ENCODE measurements around the gene AHNAK2. TPM values are rescaled to one million over a fixed set of nuclear protein-coding genes. Genes with fewer than 3 reads are reported as not detected.
"Not testable (repeated sequence)": the region's sequence is repeated elsewhere in the genome, so short reads cannot be mapped to it uniquely, and the experiment has no call there.

AHNAK2 gene
- 1.1 and 1.2 TPM in 2 replicates for total RNA-seq
- long read RNA-seq: 0 reads

DNA sequence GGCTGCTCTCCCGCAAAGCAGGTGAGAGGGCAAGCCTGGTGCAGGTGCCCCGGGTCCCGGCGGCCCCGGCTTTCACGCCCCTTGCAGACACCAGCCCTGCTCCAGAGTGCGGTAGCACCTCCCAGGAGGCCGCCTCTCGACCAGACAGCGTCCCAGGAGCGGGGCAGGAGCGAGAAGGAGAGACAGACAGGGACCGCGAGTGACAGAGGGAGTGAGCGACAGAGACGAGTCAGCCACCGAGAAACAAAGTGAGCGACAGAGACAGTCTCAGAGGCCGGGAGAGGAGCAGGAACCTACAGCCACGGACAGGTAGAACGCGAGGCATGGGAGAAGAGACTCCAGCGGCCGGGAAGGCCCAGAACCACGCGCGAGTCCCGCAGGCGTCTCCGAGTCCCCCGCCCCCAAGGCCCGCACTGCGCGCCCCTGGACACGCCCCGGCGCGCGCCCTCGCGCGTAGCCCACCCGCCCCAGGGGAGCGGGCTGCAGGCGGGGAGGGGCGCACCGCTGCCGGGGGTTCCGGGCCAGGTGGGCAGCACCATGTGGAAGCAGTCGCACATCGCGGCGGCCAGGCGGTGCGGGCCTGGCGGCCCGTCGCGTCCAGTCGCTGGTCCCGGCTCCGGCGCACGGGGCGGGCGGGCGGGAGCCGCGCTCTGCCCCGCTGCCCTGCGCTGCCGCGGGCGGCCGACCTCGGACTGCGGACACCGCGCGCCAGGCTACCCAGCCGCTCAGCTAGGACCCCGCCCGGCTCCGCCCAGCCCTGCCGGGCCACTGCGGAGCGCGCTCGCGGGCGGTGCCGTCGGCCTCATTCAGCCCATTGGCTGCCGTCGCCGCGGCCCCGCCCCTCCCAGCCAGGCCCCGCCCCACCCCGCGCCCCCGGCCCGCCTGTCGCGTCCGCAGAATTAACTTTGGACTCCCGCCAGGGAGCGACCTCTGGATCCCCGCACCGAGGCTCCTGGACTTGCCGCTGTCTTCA lies at the start of gene AHNAK2:
AHNAK2 (minus strand) TSS at position 694 of the 973 bp plus-strand sequence; CDS start at position 557, 137 bp downstream.
- TF ChIP-seq, protein P1, sequence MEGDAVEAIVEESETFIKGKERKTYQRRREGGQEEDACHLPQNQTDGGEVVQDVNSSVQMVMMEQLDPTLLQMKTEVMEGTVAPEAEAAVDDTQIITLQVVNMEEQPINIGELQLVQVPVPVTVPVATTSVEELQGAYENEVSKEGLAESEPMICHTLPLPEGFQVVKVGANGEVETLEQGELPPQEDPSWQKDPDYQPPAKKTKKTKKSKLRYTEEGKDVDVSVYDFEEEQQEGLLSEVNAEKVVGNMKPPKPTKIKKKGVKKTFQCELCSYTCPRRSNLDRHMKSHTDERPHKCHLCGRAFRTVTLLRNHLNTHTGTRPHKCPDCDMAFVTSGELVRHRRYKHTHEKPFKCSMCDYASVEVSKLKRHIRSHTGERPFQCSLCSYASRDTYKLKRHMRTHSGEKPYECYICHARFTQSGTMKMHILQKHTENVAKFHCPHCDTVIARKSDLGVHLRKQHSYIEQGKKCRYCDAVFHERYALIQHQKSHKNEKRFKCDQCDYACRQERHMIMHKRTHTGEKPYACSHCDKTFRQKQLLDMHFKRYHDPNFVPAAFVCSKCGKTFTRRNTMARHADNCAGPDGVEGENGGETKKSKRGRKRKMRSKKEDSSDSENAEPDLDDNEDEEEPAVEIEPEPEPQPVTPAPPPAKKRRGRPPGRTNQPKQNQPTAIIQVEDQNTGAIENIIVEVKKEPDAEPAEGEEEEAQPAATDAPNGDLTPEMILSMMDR (IDR thresholded peaks at IDR 0.05; ENCODE audit: unreplicated experiment): no peak
- H3K27me3 Mint-ChIP-seq: peaks cover 48% of the 10 kb centered on the region
- H3K36me3 Mint-ChIP-seq (ENCODE audit: insufficient read depth): no peaks in the 10 kb centered on the region
- H3K9me3 Mint-ChIP-seq (ENCODE audit: low read depth): no peaks in the 10 kb centered on the region
- peaks cover 6% of the 10 kb centered on the region for H3K4me1 Mint-ChIP-seq (ENCODE audit: low read depth)
- peak; percentile 73 for DNase-seq (ENCODE audit: low spot score, unreplicated experiment)
- no peak within 1 kb of the TSS for H3K27ac Mint-ChIP-seq
- H3K4me3 Mint-ChIP-seq (ENCODE audit: low read depth): peak within 1 kb of the TSS; percentile 77

DNA sequence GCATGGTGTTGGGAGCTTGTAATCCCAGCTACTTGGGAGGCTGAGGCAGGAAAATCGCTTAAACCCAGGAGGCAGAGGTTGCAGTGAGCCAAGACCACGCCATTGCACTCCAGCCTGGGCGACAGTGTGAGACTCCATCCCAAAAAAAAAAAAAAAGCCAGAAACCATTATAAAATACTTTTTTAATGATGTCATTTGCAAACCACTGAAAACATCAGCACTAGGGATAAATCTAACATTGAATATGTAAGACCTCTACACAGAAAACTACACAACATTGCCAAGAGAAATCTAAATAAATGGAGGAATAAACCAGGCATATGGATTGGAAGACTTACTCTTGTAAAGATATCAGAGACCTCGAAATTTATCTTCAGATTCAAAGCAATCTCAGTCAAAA lies 49.5 kb upstream of the AHNAK2 start:
- H3K4me3 Mint-ChIP-seq (ENCODE audit: low read depth); H3K4me1 Mint-ChIP-seq (ENCODE audit: low read depth); H3K27ac Mint-ChIP-seq; H3K36me3 Mint-ChIP-seq (ENCODE audit: insufficient read depth); H3K9me3 Mint-ChIP-seq (ENCODE audit: low read depth); DNase-seq (ENCODE audit: low spot score, unreplicated experiment): not testable (repeated sequence)
- H3K27me3 Mint-ChIP-seq: peaks cover 35% of the 10 kb centered on the region

DNA sequence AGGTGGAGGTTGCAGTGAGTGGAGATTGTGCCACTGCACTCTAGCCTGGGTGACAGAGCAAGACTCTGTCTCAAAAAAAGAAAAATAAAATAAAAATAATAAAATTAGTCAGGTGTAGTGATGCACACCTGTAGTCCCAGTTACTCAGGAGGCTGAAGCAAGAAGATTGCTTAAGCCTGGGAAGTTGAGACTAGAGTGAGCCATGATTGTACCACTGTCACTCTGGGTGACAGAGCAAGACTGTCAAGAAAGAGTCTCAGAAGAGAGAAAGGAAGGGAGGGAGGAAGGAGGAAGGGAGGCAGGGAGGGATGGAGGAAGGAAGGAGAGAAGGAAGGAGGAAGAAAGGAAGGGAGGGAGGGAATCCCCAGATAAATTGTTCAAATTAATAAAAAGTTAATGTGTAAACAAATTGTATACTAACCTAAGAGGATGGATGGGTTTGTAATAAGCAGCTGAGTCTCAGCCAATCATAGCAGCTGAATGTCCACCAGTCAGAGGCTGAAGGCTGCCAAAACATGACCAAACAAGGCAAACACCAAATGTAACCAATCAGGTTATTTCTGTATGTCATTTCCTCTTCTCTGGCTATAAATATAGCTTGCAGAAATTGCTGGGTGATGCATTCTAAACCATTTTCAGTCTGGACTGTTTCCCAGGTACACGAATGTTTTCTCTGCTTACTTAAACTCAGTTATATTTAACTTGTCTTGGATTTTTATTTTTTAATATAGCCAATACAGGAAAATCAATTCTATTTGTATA lies 48.8 kb upstream of the AHNAK2 start:
- H3K4me3 Mint-ChIP-seq (ENCODE audit: low read depth): no peak overlapping the region
- TF ChIP-seq, protein P1 (IDR thresholded peaks at IDR 0.05; ENCODE audit: unreplicated experiment): no peak
- H3K36me3 Mint-ChIP-seq (ENCODE audit: insufficient read depth): no peaks in the 10 kb centered on the region
- H3K9me3 Mint-ChIP-seq (ENCODE audit: low read depth): no peaks in the 10 kb centered on the region
- DNase-seq (ENCODE audit: low spot score, unreplicated experiment): no peak
- H3K27ac Mint-ChIP-seq: no peak overlapping the region
- peaks cover 30% of the 10 kb centered on the region for H3K27me3 Mint-ChIP-seq
- peaks cover under 1% of the 10 kb centered on the region for H3K4me1 Mint-ChIP-seq (ENCODE audit: low read depth)

DNA sequence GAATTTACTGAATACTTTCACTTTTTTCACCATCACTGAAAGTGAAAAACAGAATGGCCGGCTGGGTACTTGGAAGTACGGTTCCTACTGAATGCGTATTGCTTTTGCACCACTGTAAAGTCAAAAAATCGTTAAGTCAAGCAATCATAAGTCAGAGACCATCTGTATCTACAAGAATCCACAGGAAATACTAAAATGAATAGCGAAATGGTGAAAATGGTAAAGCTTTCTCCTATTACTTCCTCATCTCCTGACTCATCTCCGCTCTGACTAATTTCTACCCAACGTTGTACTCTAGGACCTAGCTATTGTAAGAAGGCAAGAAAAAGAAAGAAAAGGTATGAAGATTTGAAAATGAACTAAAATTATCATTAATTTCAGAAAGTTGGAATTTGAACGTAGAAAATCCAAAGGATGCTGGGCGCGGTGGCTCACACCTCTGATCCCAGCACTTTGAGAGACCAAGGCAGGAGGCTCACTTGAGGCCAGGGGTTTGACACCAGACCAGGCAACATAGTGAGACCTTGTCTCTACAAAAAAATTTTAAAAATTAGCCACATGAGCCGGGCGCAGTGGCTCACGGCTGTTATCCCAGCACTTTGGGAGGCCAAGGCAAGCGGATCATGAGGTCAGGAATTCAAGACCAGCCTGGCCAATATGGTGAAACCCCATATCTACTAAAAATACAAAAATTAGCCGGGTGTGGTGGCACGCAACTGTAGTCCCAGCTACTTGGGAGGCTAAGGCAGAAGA lies 48.0 kb upstream of the AHNAK2 start:
- H3K4me3 Mint-ChIP-seq (ENCODE audit: low read depth): no peak overlapping the region
- no peaks in the 10 kb centered on the region for H3K36me3 Mint-ChIP-seq (ENCODE audit: insufficient read depth)
- H3K4me1 Mint-ChIP-seq (ENCODE audit: low read depth): peaks cover 5% of the 10 kb centered on the region
- peaks cover 26% of the 10 kb centered on the region for H3K27me3 Mint-ChIP-seq
- TF ChIP-seq, protein P1 (IDR thresholded peaks at IDR 0.05; ENCODE audit: unreplicated experiment): no peak
- no peak for DNase-seq (ENCODE audit: low spot score, unreplicated experiment)
- no peak overlapping the region for H3K27ac Mint-ChIP-seq
- no peaks in the 10 kb centered on the region for H3K9me3 Mint-ChIP-seq (ENCODE audit: low read depth)

DNA sequence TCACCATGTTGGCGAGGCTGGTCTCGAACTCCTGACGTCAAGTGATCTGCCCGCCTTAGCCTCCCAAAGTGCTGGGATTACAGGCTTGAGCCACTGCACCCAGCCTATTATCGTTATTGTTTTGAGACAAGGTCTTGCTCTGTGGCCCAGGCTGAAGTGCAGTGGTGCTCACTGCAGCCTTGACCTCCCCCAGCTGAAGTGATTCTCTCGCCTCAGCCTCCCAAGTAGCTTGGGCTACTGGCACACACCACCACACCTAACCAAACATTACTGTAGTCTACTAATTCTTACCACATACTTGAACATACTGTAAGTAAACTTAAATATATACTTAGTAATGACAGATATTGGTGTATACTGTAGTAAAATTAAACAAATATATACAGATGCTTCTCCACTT lies 47.3 kb upstream of the AHNAK2 start:
- Mint-ChIP-seq H3K27me3 (peaks cover 21% of the 10 kb centered on the region), H3K4me1 (ENCODE audit: low read depth) (peaks cover 5% of the 10 kb centered on the region), H3K27ac (no peak overlapping the region), H3K36me3 (ENCODE audit: insufficient read depth) (no peaks in the 10 kb centered on the region), H3K9me3 (ENCODE audit: low read depth) (no peaks in the 10 kb centered on the region), H3K4me3 (ENCODE audit: low read depth) (no peak overlapping the region)
- TF ChIP-seq, protein P1 (IDR thresholded peaks at IDR 0.05; ENCODE audit: unreplicated experiment): no peak
- DNase-seq (ENCODE audit: low spot score, unreplicated experiment): no peak

All from progenitor cell of endocrine pancreas (in vitro differentiated cells).